HL-60 (cell line): ENCODE data around the gene GPR12.

Source experiments
- CTCF ChIP-seq: IDR thresholded peaks from one replicate; pipeline ENCODE4 v1.5.1; 2011; ENCODE audit warnings: low read length, control low read depth, inconsistent platforms; ENCODE audit not compliant: insufficient read depth
- GABPA ChIP-seq: IDR thresholded peaks from 2 replicates; pipeline ENCODE4 v1.6.1; 2012; ENCODE audit warnings: low read depth
- SPI1 ChIP-seq: IDR thresholded peaks from 2 replicates; pipeline ENCODE4 v1.6.1; 2012; ENCODE audit warnings: low read depth, mild to moderate bottlenecking, borderline replicate concordance
- TF ChIP-seq, protein P1 (sequence below): IDR thresholded peaks from 2 replicates; pipeline ENCODE4 v1.6.1; 2012; ENCODE audit warnings: low read depth; ENCODE audit not compliant: insufficient replicate concordance

- TF ChIP-seq CTCF (no peak), GABPA (no peak), SPI1 (no peak)
- TF ChIP-seq, protein P1, sequence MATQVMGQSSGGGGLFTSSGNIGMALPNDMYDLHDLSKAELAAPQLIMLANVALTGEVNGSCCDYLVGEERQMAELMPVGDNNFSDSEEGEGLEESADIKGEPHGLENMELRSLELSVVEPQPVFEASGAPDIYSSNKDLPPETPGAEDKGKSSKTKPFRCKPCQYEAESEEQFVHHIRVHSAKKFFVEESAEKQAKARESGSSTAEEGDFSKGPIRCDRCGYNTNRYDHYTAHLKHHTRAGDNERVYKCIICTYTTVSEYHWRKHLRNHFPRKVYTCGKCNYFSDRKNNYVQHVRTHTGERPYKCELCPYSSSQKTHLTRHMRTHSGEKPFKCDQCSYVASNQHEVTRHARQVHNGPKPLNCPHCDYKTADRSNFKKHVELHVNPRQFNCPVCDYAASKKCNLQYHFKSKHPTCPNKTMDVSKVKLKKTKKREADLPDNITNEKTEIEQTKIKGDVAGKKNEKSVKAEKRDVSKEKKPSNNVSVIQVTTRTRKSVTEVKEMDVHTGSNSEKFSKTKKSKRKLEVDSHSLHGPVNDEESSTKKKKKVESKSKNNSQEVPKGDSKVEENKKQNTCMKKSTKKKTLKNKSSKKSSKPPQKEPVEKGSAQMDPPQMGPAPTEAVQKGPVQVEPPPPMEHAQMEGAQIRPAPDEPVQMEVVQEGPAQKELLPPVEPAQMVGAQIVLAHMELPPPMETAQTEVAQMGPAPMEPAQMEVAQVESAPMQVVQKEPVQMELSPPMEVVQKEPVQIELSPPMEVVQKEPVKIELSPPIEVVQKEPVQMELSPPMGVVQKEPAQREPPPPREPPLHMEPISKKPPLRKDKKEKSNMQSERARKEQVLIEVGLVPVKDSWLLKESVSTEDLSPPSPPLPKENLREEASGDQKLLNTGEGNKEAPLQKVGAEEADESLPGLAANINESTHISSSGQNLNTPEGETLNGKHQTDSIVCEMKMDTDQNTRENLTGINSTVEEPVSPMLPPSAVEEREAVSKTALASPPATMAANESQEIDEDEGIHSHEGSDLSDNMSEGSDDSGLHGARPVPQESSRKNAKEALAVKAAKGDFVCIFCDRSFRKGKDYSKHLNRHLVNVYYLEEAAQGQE: no peak
Measured at GRCh38 chr13:26772531-26772930, 11.9 kb upstream of the GPR12 start.
